Glutamatergic neuron (in vitro differentiated cells): ENCODE data around the gene GDI1. TPM values are rescaled to one million over a fixed set of nuclear protein-coding genes. Genes with fewer than 3 reads are reported as not detected.
"Not testable (repeated sequence)": the region's sequence is repeated elsewhere in the genome, so short reads cannot be mapped to it uniquely, and the experiment has no call there.

ENCODE experiments used
- DNase-seq: peaks from one replicate; pipeline ENCODE4 v3.0.0; 2022
- H3K27ac Mint-ChIP-seq: one replicate; pipeline ENCODE4 v1.8.0; 2020; ENCODE audit warnings: mild to moderate bottlenecking, mixed read lengths, inconsistent platforms; ENCODE audit not compliant: unreplicated experiment
- H3K27me3 Mint-ChIP-seq: one replicate; pipeline ENCODE4 v1.8.0; 2020; ENCODE audit warnings: mild to moderate bottlenecking, moderate library complexity, mixed read lengths, inconsistent platforms; ENCODE audit not compliant: unreplicated experiment
- H3K36me3 Mint-ChIP-seq: one replicate; pipeline ENCODE4 v1.8.0; 2020; ENCODE audit warnings: mild to moderate bottlenecking, mixed read lengths, inconsistent platforms; ENCODE audit not compliant: unreplicated experiment
- H3K4me1 Mint-ChIP-seq: one replicate; pipeline ENCODE4 v1.8.0; 2020; ENCODE audit warnings: mild to moderate bottlenecking, low read depth, mixed read lengths, inconsistent platforms; ENCODE audit not compliant: unreplicated experiment
- H3K4me3 Mint-ChIP-seq: one replicate; pipeline ENCODE4 v1.8.0; 2020; ENCODE audit warnings: mild to moderate bottlenecking, mixed read lengths, inconsistent platforms; ENCODE audit not compliant: unreplicated experiment
- H3K9me3 Mint-ChIP-seq: one replicate; pipeline ENCODE4 v1.8.0; 2020; ENCODE audit warnings: mild to moderate bottlenecking, moderate library complexity, mixed read lengths, inconsistent platforms; ENCODE audit not compliant: unreplicated experiment
- CTCF ChIP-seq: fragments of 200-600 bp; sonication (generic); IDR thresholded peaks from one replicate; pipeline ENCODE4 v1.5.0; 2021; ENCODE audit not compliant: partially characterized antibody, unreplicated experiment
- long read RNA-seq: library from polyadenylated mRNA; unstranded; transcript quantifications from one replicate; pipeline ENCODE4 v2.0.0, GENCODE V29; 2020; ENCODE audit not compliant: unreplicated experiment
- total RNA-seq: library from RNA; stranded (reverse); fragmentation: NEBNext Ultra II Directional; extraction: Animal tissue kit (Norgen Biotek cat#: 25700); gene quantifications from one replicate; pipeline ENCODE4 v1.2.1, GENCODE V29; 2021; ENCODE audit not compliant: unreplicated experiment

The GDI1 gene
- 730 TPM for total RNA-seq
- long read RNA-seq, transcript GDI1-204 (11 exons, 2,474 nt) = major isoform, 36 of 53 reads
- long read RNA-seq, partial matches to known transcripts = 4 of 53 reads
- long read RNA-seq, other reads (novel, unspliced or antisense) = 12 of 53 reads

DNA sequence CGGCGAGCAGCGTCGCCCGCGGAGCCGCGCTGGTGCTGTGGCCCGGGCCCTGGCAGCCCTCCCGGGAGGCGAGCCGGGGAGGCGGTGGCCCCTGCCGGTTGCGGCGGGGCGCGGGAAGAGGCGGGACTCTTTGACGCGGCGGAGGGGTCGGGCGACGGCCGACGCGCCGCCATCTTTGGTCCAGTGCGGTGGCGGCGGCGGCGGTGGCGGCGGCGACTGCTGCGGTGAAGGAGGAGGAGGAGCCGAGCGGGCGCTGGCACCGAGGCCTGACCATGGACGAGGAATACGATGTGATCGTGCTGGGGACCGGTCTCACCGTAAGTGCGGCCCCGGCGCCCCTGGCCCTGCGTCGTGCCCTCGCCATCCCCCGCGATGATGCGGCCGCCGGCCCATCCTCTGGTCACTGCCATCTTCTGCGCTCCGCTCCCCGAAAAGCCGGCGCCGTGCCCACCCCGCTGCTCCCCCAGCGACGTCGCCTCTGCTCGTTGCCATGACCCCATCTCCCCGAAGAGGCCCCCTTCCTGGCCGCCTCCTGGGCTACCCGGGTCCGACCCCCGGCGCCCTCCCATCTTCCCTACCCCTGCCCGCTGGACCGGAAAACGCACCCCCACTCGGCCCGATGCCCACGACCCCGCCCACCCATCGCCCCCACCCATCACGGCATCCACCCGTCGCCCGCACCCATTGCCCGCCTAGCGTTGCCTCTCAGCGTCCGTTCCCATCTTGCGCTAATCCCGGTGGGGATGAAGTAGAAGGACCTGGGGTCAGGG, at the start of gene GDI1:
GDI1 (plus strand) TSS at position 172 of the 770 bp plus-strand sequence; CDS start at position 273, 101 bp downstream.
- Mint-ChIP-seq H3K27me3 (peaks cover 9% of the 10 kb centered on the region), H3K4me1 (peaks cover 6% of the 10 kb centered on the region), H3K9me3 (peaks cover 4% of the 10 kb centered on the region), H3K27ac (peak within 1 kb of the TSS; percentile 94), H3K36me3 (no peaks in the 10 kb centered on the region), H3K4me3 (peak within 1 kb of the TSS; percentile 92)
- DNase-seq = peak; percentile 68
- TF ChIP-seq CTCF = no peak

DNA sequence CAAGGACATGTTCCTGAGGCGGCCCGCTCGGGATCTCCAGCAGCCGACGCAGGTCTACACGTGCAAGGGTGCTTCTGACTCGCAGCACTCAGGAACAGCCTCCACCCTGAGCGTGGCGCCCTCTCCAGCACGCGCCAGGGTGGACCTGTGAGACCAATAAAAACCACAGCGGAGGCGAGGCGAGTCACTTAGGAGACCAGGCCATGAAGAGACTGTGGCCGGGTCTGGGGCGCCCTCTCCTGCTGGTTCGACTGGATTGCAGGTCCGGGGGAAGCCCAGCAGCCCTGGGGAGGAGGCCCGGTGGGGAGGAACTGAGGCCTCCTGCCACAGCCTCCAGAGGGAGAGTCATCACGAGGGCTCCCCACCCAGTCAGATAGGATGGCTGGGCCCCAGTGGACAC, 48.9 kb upstream of the GDI1 start:
- H3K27ac Mint-ChIP-seq, DNase-seq, H3K4me1 Mint-ChIP-seq, H3K27me3 Mint-ChIP-seq, H3K4me3 Mint-ChIP-seq, H3K36me3 Mint-ChIP-seq, H3K9me3 Mint-ChIP-seq: not testable (repeated sequence)

GRCh38 chrX:154388649-154389048, 48.3 kb upstream of the GDI1 start:
- not testable (repeated sequence) for H3K27me3 Mint-ChIP-seq, H3K4me1 Mint-ChIP-seq, H3K27ac Mint-ChIP-seq, H3K36me3 Mint-ChIP-seq, H3K9me3 Mint-ChIP-seq, H3K4me3 Mint-ChIP-seq, DNase-seq

- not testable (repeated sequence) for DNase-seq, H3K4me1 Mint-ChIP-seq, H3K27ac Mint-ChIP-seq, H3K9me3 Mint-ChIP-seq, H3K4me3 Mint-ChIP-seq, H3K36me3 Mint-ChIP-seq, H3K27me3 Mint-ChIP-seq
Measured at GRCh38 chrX:154389812-154390747, 46.9 kb upstream of the GDI1 start.

DNA sequence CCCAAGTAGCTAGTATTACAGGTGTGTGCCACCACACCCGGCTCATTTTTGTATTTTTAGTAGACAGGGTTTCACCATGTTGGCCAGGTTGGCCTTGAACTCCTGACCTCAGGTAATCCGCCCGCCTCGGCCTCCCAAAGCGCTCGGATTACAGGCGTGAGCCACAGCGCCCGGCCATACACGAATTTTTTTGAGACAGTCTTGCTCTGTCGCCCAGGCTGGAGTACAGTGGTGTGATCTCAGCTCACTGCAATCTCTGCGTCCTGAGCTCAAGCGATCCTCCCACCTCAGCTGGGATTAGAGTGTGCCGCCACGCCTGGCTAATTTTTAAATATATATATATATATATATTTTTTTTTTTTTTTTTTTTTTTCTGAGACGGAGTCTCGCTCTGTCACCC, 40.6 kb upstream of the GDI1 start:
- H3K9me3 Mint-ChIP-seq = peaks cover 14% of the 10 kb centered on the region
- H3K27ac Mint-ChIP-seq, DNase-seq, H3K4me1 Mint-ChIP-seq, H3K36me3 Mint-ChIP-seq: not testable (repeated sequence)
- H3K4me3 Mint-ChIP-seq = peak overlapping the region; percentile 86
- H3K27me3 Mint-ChIP-seq = peaks cover 11% of the 10 kb centered on the region

DNA sequence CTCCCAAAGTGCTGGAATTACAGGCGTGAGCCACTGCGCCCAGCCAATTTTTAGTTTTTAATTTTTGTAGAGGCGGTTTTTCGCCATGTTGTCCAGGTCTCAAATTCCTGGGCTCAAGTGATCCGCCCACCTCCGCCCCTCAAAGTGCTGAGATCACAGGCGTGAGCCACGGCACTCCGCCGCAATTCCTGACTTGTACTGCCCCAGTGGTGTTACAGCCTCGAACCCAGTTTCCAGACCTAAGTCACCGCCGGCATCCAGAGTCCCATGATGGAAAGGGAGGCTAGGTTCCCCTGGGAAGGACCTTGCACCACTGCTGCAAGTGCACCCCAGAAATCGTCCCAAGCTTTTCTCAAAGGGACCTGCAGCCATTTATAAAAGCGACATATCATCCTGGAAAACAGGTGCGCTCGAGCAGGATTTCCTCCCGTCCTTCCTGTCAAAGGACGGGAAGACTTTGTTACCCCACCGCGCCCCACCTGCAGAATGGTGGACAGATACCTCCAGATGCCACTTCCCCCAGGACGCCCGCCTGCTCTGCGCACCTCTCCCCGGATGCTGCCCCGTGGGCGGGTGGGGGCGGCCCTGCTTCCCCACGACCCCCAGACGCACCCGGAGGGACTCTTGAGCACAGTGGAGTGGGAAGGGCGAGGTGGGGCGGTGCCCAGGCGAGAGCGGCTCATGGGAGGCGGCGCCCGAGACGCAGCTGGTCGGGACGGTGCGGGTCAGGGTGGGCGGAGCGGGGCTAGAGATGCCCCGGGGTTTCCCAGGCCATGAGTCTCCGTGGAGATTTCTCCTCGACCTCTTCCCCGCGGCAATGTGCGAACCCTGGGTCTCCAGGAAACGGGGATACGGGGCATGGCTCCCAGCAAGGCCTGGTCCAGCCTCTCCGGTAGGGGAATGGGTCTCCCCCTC, 39.7 kb upstream of the GDI1 start:
- peaks cover 3% of the 10 kb centered on the region for H3K4me1 Mint-ChIP-seq
- peaks cover 14% of the 10 kb centered on the region for H3K9me3 Mint-ChIP-seq
- H3K27ac Mint-ChIP-seq = peak overlapping the region; percentile 99
- peak overlapping the region; percentile 99 for H3K4me3 Mint-ChIP-seq
- peaks cover 11% of the 10 kb centered on the region for H3K27me3 Mint-ChIP-seq
- peak; percentile 79 for DNase-seq
- no peak for TF ChIP-seq CTCF
- H3K36me3 Mint-ChIP-seq = peaks cover 5% of the 10 kb centered on the region
